ENCODE measurements around the gene COLEC12. TPM values are rescaled to one million over a fixed set of nuclear protein-coding genes. Genes with fewer than 3 reads are reported as not detected.

Gene COLEC12
- total and polyA plus RNA-seq, 2 donors (not counting 3 experiments of a cell fraction or from before 2014, with no cell fraction given): 8.0 to 17.1 TPM

DNA sequence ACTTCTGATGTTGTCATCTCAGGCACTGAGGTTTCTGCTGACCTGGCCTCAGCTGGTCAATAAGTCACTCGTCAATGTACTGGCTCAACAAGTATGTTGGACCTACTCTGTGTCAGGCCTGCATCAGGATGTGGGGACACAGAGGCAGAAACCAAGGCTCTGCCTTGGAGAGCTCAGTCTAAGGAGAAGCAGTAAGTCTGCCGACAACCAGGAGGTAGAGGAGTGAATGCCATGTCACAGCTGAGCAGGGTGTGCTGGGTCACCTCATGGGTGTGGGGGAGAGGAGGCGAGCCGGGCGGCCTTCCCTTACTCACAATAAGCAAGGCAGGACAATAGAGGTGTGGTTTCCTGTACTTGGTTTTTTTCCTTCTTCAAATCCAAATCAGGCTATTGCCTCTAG, 75.8 kb downstream of the COLEC12 start:
- H3K9me3 ChIP-seq (replicated peaks; ENCODE audit: control insufficient read depth, insufficient read depth, low read length): no peaks in the 10 kb centered on the region
- no peaks in the 10 kb centered on the region for H3K27me3 ChIP-seq (ENCODE audit: control insufficient read depth in 2 of 2, insufficient read depth in 2 of 2, low read length in 2 of 2)
- H3K4me3 ChIP-seq (replicated peaks in 1 of 3; ENCODE audit: insufficient read depth in 1 of 3, low read depth in 1 of 3, low read length in 3 of 3): no peak overlapping the region
- H3K9me1 ChIP-seq (replicated peaks; ENCODE audit: control insufficient read depth, extremely low read depth, insufficient read depth, low read length): no peaks in the 10 kb centered on the region
- H4K20me1 ChIP-seq (replicated peaks; ENCODE audit: control insufficient read depth, extremely low read depth, insufficient read depth, low read length): no peaks in the 10 kb centered on the region
- peak overlapping the region; percentile 48 for H3K4me2 ChIP-seq (ENCODE audit: insufficient read depth, low read length)
- H3K79me2 ChIP-seq (ENCODE audit: control insufficient read depth, insufficient read depth, low read length): no peaks in the 10 kb centered on the region
- dilution Hi-C loops (cut with MboI; ENCODE audit: extremely low pct_ligation_motif_present, low sequenced_read_pairs) (no loop called here), intact Hi-C loops (cut with micrococcal nuclease) (loop anchor here (1.0 to 10.0 kb wide), 4 partner anchors 51 to 410 kb away; no protein-coding TSS in a partner anchor)
- H3K9ac ChIP-seq (replicated peaks; ENCODE audit: extremely low read depth, insufficient read depth, low read length): peak overlapping the region; percentile 27
- FAIRE-seq: peak; percentile 28
- no peak for DNase-seq (ENCODE audit: low read depth, low spot score)
- peaks cover 34% of the 10 kb centered on the region for H3K4me1 ChIP-seq (ENCODE audit: control insufficient read depth, extremely low read depth, insufficient read depth, low read length)
- CTCF ChIA-PET: interaction anchor here (0.7 to 1.5 kb wide), 15 partner anchors 8 to 131 kb away, joined by 3 to 6 read pairs (median 4); no protein-coding TSS in a partner anchor
- H3K27ac ChIP-seq (ENCODE audit: insufficient read depth, low read depth, low read length): peak overlapping the region; percentile 81
- H3K36me3 ChIP-seq (ENCODE audit: control insufficient read depth in 2 of 2, extremely low read depth in 1 of 2, insufficient read depth in 2 of 2, low read length in 2 of 2): peaks cover 0 to 3% of the 10 kb centered on the region in 2 experiments
- no TSS peak for BruUV-seq (replicated peaks)
- POLR2A ChIA-PET: no interaction called here
- H2AFZ ChIP-seq (ENCODE audit: low read depth, low read length): peak overlapping the region; percentile 55
- TF ChIP-seq POLR2A (IDR thresholded peaks at IDR 0.05; ENCODE audit: low read depth, low read length) (no peak), POLR2AphosphoS5 (IDR thresholded peaks at IDR 0.05; ENCODE audit: insufficient read depth, low read depth, low read length) (no peak), FOS (IDR thresholded peaks at IDR 0.05; ENCODE audit: borderline replicate concordance, insufficient read depth, low read length) (no peak), MYC (IDR thresholded peaks at IDR 0.05; ENCODE audit: low read depth, low read length) (no peak), EZH2 (IDR thresholded peaks at IDR 0.05; ENCODE audit: borderline replicate concordance, low read depth, low read length, severe bottlenecking) (no peak), GATA2 (IDR thresholded peaks at IDR 0.05; ENCODE audit: insufficient read depth, insufficient read length, low read depth, low read length) (no peak), JUN (IDR thresholded peaks at IDR 0.05; ENCODE audit: borderline replicate concordance, insufficient read depth, insufficient read length, low read depth) (no peak)
- TF ChIP-seq, protein P1, sequence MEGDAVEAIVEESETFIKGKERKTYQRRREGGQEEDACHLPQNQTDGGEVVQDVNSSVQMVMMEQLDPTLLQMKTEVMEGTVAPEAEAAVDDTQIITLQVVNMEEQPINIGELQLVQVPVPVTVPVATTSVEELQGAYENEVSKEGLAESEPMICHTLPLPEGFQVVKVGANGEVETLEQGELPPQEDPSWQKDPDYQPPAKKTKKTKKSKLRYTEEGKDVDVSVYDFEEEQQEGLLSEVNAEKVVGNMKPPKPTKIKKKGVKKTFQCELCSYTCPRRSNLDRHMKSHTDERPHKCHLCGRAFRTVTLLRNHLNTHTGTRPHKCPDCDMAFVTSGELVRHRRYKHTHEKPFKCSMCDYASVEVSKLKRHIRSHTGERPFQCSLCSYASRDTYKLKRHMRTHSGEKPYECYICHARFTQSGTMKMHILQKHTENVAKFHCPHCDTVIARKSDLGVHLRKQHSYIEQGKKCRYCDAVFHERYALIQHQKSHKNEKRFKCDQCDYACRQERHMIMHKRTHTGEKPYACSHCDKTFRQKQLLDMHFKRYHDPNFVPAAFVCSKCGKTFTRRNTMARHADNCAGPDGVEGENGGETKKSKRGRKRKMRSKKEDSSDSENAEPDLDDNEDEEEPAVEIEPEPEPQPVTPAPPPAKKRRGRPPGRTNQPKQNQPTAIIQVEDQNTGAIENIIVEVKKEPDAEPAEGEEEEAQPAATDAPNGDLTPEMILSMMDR (IDR thresholded peaks at IDR 0.05; ENCODE audit: extremely low read depth in 1 of 2, insufficient read depth in 1 of 2, low read depth in 1 of 2, low read length in 2 of 2): no peak
- TF ChIP-seq, protein P2, sequence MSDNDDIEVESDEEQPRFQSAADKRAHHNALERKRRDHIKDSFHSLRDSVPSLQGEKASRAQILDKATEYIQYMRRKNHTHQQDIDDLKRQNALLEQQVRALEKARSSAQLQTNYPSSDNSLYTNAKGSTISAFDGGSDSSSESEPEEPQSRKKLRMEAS (IDR thresholded peaks at IDR 0.05; ENCODE audit: insufficient read depth, insufficient read length): no peak
